GM19043 (cell line): Measurements from ENCODE around the gene HSPG2.

Experiments used
- ATAC-seq: cut with Tn5 transposase; IDR thresholded peaks from one replicate; pipeline ENCODE4 v1.9.1; 2021; ENCODE audit warnings: low read depth; ENCODE audit not compliant: unreplicated experiment

HSPG2 gene

DNA sequence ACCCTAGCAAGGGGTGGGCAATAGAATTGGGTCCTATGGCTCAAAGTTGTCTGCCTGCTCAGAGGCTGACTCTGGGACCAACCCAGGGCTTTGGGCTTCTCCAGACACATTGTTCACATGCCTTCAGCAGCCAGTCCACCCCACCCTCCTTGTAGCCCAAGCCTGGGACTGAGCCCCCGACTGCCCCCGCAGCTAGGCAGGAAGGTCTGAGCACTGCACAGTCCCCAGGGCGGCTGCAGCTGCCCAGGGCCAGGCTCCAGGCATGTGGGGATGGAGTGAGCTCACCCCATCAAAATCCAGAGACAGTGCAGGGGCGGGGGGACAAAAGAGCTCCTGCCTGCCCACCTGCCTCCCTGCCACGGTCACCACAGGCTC is 35.6 kb downstream of the HSPG2 start:
- ATAC-seq, result no peak

DNA sequence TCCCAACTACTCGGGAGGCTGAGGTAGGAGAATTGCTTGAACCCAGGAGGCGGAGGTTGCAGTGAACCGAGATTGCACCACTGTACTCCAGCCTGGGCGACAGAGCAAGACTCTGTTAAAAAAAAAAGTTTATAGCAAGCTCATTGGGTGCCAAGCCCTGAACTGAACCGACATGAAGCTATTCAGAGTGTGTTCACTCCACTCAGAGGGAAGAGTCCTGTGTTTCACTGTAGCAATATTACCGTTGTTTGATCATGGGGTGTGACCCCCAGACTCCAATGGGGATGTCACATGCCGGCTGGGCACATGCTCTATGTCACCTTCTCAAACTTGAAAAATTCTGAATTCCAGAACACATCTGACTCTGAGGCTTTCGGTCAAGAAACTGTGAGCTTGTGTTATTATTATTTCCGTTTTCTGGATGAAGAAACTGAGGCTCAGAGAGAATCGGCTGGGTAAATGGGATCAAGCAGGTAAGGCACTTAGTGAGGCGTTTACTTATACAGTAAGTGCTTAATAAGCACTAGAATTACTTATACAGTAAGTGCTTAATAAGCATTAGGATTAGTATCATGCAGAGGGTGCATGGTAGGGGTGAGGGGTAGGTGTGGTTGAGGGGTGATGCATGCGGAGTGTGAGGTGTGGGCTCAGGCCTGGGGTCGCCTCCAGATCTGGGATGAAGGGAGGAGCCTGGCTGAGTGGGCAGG is 36.2 kb downstream of the HSPG2 start:
- ATAC-seq, result no peak

DNA sequence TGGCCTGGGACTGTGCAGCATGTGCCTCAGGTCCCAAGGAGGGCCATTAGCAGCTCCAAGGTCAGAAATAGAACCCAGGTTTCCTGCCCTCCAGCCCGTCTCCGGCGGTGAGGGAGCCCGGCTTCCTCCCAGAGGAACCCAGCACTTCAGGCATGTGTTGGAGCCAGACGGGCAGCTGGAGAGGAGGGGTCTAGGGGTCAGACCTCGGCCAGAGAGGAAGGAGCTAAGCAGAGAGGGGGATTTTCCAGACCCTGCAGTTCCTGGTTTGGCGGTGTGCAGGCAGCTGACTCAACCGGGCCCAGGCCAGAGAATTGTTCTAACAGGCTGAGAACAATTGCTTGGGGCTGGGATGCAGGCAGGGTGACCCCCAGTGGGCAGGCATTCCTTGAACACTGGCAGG is 37.1 kb downstream of the HSPG2 start:
- ATAC-seq, result no peak

DNA sequence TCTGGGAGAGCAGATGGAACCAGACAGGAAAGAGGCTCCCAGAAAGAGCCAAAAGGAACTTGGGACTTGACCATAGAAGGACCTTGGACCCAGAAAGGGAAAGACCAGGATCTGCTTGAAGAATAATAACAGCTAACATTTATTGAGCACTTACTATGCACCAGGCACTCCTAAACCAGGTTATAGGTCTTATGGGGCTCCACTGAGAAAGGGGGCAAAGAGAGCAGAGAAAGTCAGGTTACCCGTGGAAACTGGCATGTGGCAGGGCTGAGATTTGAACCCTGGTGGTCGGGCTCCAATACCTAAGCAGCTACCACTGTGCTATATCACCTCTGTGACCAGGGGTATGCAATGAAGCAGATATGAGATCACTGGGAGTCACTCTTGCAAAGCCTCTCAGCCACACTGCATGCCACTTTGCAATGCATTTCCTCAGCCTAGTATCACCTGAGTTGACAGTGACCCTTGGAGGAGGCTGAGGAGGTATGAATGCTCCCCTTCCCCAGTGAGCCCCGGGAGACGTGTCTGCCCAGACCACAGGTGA is 37.8 kb downstream of the HSPG2 start:
- no peak for ATAC-seq

DNA sequence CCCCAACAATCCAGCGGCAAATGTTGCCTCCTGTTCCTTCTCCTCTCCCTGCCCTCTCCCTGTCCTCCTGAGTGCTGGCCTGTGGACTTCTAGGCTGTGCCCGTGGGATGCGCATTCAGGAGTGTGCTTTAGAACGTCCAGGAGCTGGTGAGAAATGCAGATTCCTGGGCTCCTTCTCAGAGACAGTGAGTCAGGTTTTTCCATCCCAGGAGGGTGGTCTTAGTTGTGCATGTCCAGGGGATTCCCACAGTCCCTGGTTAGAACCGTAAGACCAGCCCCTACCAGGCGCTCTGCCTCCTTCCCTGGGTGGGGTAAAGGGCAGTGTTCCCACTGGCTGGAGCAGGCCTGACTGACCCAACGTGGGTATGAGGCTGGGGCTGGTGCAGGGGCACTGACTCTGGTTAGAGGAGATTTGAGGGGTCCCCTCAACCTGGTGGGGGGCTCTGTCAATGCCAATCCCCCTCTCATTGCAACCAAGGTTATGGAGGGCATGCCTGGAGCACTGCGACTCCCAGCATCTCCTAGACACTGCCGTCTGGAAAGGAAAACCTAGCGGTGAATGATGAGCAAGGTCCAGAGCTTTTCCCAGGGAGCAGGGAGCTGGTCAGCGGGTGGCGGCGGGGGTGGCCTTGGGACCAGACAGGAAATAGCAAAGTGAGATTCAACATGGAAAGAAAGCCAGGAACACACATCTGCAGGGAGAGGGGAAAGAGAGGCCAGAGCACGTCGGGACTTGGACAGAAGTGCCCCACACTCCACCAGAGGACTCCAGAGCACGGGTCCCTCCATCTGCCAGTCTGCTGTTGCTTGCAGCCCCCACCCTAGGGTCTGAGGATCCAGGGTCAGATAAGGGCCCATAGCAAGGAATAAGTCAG is 38.5 kb downstream of the HSPG2 start:
- no peak for ATAC-seq

DNA sequence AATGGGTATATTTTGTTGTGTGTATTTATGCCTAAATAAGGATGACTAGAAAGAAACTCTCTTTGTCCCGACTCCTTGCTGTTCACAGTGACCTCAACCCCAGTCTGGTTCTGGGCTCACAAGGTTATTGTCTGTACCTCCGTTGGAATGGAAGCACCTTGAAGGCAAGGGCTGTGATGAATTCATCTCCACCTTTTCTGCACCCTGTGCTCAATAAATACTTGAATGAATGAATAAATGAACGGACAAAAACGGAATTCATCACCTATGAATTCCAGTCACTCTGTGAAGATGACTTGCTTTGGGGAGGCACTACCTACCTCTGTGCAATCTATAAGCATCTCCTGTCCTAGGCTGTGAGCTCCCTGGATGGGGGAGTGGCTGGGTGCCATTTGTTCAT is 39.3 kb downstream of the HSPG2 start:
- no peak for ATAC-seq

DNA sequence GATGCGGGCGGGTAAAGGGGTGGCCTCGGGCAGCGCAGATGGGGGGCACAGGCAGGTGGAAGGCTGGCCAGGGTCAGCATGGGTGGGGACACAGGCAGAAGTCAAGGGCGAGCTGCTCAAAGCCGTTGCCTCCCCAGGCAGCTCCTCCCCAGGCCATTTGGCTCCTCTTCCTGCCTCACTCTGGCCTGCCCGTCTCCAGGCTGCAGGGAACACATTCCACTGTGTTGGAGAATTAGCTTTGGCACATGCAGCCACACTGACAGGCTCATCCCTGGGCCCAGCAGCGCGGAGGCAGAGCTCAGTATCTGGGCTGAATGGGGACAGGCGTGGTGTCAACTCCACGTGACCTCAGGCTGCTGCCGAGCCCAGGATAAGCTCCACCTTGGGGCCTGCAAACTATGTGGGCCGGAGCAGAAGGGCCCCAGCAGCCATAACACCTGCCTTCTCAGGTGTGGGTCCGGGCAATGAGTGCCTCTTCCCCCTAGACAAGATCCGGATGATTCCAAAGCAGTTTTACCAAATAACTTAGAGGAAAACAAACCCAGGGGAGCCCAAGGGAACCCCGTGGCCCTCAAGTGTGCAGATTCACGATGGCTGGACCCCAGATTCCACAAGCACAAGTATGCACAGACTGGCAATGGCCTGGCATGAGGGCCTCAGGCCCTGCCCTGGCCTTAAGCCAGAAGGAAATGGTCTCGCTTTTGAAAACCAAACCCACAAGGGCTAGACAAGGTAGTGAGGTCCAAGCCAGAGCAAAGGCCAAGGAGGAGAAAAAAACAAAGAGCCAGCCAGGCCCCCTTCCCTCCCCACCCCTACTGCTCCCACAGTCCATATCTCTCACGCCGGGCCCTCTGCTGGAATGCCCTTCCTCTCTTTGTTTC is 40.2 kb downstream of the HSPG2 start:
- ATAC-seq, result no peak

DNA sequence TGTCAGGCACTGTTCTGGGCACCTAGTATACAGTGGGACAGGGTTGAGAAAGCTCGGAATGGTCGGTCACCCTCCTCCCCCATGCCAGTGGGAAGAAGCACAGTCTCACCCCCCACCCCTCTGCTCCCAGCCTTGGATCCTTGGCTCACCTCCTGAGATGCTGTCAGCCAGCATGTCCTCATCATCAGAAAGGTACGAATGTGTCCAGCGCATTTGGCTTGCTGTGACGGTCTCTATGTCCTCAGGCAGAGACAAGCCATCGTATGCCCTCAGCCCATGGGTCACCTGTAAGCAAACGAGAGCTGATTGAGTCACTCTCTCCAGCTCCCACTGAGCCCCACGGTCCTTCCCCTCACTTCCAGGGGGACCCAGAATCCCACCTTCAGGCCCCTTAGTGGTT is 41.1 kb downstream of the HSPG2 start:
- no peak for ATAC-seq

DNA sequence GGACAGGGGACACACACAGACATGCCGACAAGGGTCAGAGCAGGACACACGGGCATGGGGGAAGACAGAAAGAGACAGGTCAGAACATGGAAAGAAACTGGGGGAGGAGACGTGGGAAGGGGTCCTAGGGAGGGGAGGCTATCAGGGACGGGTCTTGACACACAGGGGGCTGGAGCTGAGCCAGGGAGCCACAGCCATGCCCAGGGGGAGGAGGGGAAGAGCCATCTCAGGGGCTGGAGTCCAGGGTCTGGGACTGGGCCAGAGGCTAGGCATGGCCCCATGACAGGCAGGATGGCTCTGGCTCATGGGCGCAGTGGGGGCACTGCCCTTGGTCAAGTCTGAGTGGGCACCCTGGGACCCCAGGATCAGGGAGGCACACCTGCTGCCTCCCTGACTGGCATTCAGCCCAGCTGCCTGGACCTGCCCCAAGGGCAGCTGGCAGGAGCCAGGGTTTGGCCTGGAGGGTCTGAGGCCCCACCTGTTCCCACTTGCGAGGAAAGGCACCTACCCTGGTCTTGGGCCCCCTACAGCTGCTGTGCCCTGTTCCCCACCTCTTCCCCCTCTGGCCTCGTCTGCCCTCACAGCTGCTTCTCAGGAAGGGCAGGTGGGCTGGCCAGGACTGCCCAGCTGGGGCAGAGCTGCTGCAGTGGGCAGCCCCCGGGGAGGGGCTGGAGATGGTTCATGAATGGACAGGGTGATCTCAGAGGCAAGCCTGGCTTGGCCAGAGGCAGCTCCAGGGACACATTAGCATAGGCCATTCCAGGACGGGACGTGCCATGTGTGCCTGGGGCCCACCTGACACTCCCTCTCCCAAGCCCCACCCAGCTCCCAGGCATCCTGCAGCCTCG is 42.9 kb downstream of the HSPG2 start:
- ATAC-seq, result no peak

DNA sequence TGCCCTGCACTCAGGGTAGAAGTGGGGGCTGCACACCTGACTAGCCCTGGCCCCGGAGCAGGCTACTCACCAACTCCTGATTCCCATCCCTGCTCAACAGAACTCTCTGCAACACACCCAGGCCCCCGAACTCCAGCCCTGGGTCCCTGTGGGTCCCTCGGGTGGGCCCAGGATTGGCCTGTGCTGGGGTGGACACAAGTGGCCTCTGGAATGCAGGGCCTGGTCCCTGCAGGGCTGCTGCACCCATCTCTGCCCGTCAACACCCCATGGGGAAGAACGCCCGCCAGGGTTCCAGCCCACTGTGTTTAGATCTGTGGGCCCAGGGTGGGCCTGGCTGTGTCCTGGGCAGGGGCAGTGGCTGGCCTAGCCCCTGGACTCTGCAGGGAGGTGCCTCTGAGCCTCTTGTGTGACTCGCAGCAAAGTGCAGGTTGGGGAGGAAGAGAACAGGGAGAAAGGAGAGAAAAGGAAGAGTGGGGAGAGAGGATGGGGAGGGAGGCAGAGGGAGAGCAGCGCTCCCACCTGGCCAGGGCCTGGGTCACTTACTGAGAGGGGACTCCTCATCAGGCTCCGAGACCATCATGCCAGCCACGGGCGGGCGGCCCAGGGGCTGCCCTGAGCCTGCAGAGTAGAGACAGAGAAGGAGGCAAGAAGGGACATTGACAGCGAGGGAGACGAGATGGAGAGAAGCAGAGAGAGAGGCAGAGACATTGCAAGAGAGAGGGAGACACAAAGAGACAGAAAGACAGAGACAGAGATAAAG is 43.9 kb downstream of the HSPG2 start:
- ATAC-seq, result no peak

DNA sequence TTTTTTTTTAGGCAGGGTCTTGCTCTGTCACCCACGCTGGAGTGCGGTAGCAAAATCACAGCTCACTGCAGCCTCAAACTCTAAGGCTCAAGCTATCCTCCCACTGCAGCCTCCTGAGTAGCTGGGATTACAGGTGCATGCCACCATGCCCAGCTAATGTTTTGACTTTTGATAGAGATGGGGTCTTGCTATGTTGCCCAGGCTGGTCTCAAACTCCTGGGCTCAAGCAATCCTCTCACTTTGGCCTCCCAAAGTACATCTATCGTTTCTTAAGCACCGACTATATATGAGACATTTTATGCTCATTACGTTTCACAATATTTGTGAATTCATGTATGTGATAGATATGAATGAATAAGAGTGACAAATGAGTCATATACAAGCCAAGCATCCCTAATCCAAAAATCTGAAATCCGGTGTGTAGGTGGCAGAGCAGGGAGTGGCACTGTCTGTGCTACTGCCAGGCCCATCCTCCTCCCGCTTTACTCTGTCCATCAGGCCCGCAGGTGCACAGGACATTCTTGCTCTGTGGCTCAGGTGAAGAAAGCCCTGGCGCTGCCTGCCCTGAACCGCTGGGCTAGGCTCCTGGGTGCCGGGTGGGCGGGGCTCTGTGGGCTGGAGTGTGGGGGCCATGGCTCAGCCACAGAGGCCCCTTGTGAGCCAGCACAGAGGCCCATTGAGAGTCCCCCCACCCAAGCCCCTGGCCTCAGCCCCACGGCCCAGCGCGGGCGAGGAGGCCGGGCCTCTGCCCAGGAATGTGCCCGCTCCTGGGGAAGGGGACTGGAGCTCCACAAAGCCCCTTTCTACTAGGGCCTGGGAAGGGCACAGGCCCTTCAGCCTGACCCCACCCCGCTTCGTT is 45.3 kb downstream of the HSPG2 start:
- ATAC-seq, result no peak

DNA sequence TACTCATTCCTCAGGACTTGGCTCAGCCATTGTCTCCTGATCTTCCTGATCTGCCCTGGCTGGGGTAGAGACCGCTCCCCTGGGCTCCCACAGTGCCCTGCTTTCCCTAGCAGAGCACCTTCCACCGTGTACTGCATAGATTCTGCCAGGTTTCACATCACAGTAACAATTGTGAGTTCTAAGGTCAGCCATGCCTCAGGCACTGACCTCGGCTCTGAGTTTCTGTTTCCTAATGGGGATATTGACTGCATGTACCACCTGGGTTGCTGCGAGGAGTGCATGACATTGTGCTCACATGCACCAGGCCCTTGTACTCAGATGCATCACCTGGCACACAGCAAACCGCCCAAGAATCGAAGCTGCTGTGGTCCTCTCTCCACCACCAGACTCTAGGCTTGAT is 46.0 kb downstream of the HSPG2 start:
- no peak for ATAC-seq

DNA sequence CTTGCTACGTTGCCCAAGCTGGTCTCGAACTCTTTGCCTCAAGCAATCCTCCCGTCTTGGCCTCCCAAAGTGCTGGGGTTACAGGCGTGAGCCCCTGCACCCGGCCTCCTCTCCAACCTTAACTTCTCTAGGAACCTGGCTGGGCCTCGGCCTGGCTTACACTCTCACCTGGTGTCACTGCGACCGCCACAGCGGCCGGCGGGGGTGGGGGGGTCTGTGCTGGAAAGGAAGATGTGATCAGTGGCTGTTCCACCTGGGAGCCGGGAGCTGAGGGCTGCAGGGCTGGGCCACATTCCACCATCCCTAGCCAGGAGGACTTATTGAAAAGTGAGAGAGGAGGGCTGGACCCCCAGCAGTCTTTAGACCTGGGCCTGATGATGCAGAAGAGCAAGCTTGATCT is 48.6 kb downstream of the HSPG2 start:
- no peak for ATAC-seq

DNA sequence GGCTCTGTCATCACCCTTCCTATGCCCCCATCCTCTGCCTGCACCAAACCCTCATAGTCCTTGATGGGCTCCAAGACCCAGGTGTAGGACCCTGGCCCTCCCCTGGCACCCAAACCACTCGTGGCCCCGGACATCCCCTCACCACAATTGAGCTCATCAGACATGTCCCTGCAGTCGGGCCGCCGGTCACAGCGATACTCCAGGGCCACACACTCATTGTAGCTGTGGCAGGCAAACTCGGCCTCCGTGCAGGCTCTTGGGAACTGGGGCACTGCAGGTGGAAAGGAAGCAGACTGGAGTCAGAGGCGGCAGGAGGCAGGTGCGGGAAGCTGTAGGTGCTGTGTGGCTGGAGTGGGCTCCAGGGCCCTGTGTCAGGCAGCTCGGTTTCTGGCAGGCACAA is 49.3 kb downstream of the HSPG2 start:
- no peak for ATAC-seq

DNA sequence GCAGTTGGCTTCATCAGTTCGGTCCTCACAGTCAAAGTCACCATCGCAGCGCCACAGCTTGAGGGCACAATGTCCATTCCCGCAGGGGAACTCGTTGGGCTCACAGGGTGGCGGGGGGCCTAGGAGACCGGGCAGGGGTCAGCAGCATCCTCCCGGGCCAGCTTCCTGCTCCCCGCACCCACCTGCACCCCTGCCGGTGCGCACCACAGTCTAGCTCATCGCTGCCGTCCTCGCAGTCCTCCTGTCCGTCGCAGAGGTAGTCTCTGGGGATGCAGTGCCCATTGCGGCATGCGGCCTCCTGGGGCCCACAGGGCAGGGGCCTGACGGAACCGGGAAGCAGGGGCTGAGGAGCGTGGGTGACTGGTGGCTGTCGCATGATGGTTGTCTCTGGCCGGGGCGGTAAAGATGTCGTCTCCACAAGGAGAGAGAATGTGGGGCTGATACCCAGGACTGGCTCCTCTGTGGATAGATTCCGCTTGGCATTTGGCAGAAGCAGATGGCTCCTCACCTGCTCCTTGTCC is 49.8 kb downstream of the HSPG2 start:
- ATAC-seq, result no peak

DNA sequence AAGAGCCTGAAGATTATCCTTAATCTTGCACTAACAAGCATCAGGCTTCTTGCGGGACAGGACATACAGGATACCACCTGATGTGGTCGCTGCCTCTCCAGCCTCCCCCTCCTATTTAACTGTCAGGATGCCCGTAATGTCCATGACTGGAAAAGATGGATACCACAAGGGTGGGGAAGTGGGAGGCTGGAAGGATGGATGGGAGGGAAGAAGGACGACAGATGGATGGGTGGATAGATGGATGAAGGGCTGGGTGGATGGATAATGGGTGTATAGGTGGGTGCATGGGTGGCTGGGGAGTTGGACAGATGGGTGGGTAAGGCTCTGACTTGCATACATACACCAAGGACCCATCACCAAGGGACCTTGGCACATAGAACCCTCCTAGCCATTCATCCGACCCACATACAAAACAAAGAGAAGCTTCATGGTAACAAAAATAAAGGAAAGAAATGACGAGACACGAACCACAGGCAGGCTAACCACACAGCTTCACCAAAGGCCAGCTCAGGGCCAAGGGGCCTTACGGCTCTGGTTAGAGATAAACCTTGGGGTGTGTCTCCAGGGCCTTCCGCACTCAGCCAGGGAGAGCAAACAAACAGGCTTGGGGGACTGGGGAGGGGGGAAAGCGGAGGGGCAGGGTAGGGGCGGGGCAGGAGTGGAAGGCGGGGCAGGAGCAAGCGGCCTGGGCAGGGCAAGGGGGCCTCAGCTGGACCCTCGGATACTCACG is 50.5 kb downstream of the HSPG2 start:
- ATAC-seq, result no peak

DNA sequence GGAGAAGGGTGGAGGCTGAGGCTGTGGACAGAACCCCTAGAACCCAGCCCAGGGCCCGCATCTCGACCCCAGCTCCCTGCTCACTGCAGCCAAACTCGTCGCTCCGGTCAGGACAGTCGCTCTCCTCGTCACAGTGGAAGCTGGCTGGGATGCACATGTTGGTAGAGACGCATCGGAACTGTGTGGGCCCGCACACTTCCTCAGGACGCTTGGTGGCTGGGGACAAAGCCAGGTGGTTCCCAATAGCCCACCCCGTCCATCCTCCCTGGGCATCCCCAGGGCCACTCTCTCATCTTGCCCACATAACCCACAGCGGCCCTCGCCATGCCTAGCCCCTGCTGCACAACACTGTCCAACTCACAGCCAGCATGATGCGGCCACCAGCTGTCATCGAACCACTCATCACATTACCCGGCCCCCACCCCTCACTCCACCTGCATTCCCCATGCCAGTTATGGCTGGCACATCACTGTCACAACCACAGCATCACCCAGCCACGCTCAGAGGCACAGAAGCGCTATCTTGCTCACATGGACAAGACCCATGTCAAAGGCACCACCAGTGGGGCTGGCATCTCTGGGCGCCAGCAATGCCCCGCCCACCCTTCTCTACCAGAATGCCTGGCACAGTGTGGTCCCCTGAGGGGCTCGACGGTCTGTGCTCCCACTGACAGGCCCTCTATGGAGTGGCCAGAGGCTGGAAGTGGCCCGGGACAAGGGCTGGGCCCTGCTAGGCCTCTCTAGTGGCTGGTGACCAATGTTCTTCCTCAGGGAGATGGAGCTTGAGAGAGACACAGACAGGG is 51.7 kb downstream of the HSPG2 start:
- ATAC-seq, result no peak
